Activated CD8-positive, alpha-beta T cell treated with anti-CD3 and anti-CD28 coated beads for 36 hours (primary cell): ENCODE results near the gene BCL2L14. TPM values are rescaled to one million over a fixed set of nuclear protein-coding genes. Genes with fewer than 3 reads are reported as not detected.

ENCODE experiments used
- ATAC-seq: fragments of 200-7000 bp; cut with Tn5 transposase; one replicate; pipeline ENCODE4 v1.10.0; 2021; ENCODE audit warnings: mild to moderate bottlenecking, moderate library complexity
- CTCF ChIA-PET: fragments of 350-600 bp; sonication (Branson Sonifier 250); formaldehyde crosslinking; loops from one replicate; lab custom pipeline; 2021; ENCODE audit warnings: antibody characterized with exemption; lab: Charles Lee
- POLR2A ChIA-PET: fragments of 350-600 bp; sonication (Branson Sonifier 250); formaldehyde crosslinking; loops from one replicate; lab custom pipeline; 2021; ENCODE audit warnings: antibody characterized with exemption; lab: Charles Lee
- DNase-seq: peaks from one replicate; pipeline ENCODE4 v3.0.0-alpha.2; 2020
- H3K27ac Mint-ChIP-seq: one replicate; pipeline ENCODE4 v1.8.0; 2021; ENCODE audit warnings: mild to moderate bottlenecking, mixed read lengths
- H3K27me3 Mint-ChIP-seq: one replicate; pipeline ENCODE4 v1.8.0; 2021; ENCODE audit warnings: mixed read lengths
- H3K36me3 Mint-ChIP-seq: one replicate; pipeline ENCODE4 v1.8.0; 2021; ENCODE audit warnings: low read depth, mixed read lengths
- H3K4me1 Mint-ChIP-seq: one replicate; pipeline ENCODE4 v1.8.0; 2021; ENCODE audit warnings: low read depth, mixed read lengths
- H3K4me3 Mint-ChIP-seq: one replicate; pipeline ENCODE4 v1.8.0; 2021; ENCODE audit warnings: mild to moderate bottlenecking, moderate library complexity, mixed read lengths
- H3K9me3 Mint-ChIP-seq: one replicate; pipeline ENCODE4 v1.8.0; 2021; ENCODE audit warnings: mixed read lengths
- CTCF ChIP-seq: fragments of 200-600 bp; IDR thresholded peaks from one replicate; pipeline ENCODE4 v1.8.0; 2022; ENCODE audit warnings: antibody characterized with exemption, mild to moderate bottlenecking
- intact Hi-C: fragments of 100-400 bp; cut with micrococcal nuclease; formaldehyde crosslinking; loops from one replicate; pipeline ENCODE4 v1.10.0; 2022
- total RNA-seq, 2 experiments: library from RNA; stranded (reverse); gene quantifications; one replicate each; pipeline ENCODE4 v1.2.3, GENCODE V29; 2021

Gene BCL2L14
- total RNA-seq, 2 experiments from 2014 or later: 3.7 to 5.1 TPM

GRCh38 chr12:12068751-12069150 is 2.0 kb upstream of the BCL2L14 start:
- Mint-ChIP-seq H3K9me3 (no peaks in the 10 kb centered on the region), H3K4me1 (peaks cover 22% of the 10 kb centered on the region), H3K36me3 (no peaks in the 10 kb centered on the region), H3K4me3 (no peak overlapping the region), H3K27ac (no peak overlapping the region), H3K27me3 (no peaks in the 10 kb centered on the region)
- TF ChIP-seq CTCF: no peak
- no peak for DNase-seq
- intact Hi-C loops: no loop called here
- no peak for ATAC-seq
- POLR2A ChIA-PET: no interaction called here
- CTCF ChIA-PET: interaction anchor here (1.4 kb wide), 1 partner anchor 29 kb away, joined by 3 read pairs; no protein-coding TSS in a partner anchor

- ATAC-seq (no peak), DNase-seq (no peak)
- ChIA-PET POLR2A (interaction anchor here (1.6 kb wide), 1 partner anchor 60 kb away, joined by 4 read pairs; no protein-coding TSS in a partner anchor), CTCF (no interaction called here)
- H3K27ac Mint-ChIP-seq: peak overlapping the region; percentile 90
- intact Hi-C loops: no loop called here
- no peaks in the 10 kb centered on the region for H3K27me3 Mint-ChIP-seq
- no peak for TF ChIP-seq CTCF
- H3K4me1 Mint-ChIP-seq: peaks cover 22% of the 10 kb centered on the region
- H3K9me3 Mint-ChIP-seq: no peaks in the 10 kb centered on the region
- no peaks in the 10 kb centered on the region for H3K36me3 Mint-ChIP-seq
- H3K4me3 Mint-ChIP-seq: no peak overlapping the region
These were observed 754 bp upstream of the BCL2L14 start for GRCh38 chr12:12069821-12070548.

DNA sequence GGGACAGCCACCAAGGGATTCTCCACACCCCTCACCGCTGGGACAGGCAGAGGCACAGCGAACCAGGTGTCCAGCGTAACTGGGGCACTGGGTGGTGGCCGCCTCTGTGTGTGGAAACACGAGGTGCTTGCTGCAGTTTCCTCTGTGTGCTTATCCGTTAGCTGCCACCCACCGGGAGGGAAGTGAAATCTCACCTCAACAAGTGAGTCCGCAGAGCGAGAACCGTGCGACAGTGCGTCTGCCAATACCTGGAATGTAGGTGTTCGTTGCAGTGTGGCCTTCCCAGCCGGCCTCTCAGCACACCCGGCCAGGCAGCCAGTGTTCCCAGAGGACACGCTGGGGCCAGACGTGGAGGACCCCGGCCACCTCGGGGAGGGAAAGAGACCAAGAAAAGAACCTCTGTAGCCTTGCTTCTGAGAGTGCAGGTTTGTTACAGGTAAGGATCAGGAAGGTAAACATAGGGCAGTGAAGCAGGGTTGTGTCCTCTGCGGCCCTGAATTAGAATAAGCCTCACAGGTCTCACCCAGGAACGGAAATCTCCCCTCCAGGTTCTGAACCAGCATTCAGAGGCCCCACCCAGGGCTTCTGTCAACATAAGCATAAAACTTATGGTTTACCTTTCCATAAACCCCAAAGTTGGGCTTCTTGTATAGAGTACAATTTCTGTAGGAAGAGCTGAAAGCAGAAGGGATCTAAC is 1.5 kb downstream of the BCL2L14 start:
- Mint-ChIP-seq H3K27me3 (no peaks in the 10 kb centered on the region), H3K27ac (peak overlapping the region; percentile 90), H3K4me3 (peak overlapping the region; percentile 77), H3K9me3 (no peaks in the 10 kb centered on the region), H3K36me3 (no peaks in the 10 kb centered on the region), H3K4me1 (peaks cover 22% of the 10 kb centered on the region)
- intact Hi-C loops: no loop called here
- ChIA-PET POLR2A (interaction anchor here (0.6 to 2.0 kb wide), 3 partner anchors 194 to 323 kb away, joined by 3 to 7 read pairs (median 3); partner anchors contain the start of gene LRP6), CTCF (interaction anchor here (0.6 to 2.0 kb wide), 9 partner anchors 11 to 664 kb away, joined by 3 to 12 read pairs (median 4); no protein-coding TSS in a partner anchor)
- ATAC-seq (peak; percentile 70), DNase-seq (peak; percentile 71)
- TF ChIP-seq CTCF: peak; percentile 33

- Mint-ChIP-seq H3K4me1 (peaks cover 3% of the 10 kb centered on the region), H3K4me3 (no peak overlapping the region), H3K27me3 (no peaks in the 10 kb centered on the region), H3K27ac (no peak overlapping the region), H3K9me3 (no peaks in the 10 kb centered on the region), H3K36me3 (no peaks in the 10 kb centered on the region)
- POLR2A ChIA-PET: no interaction called here
- no peak for DNase-seq
- TF ChIP-seq CTCF: no peak
- intact Hi-C loops: no loop called here
- no peak for ATAC-seq
- CTCF ChIA-PET: no interaction called here
These were observed 8.6 kb downstream of the BCL2L14 start for GRCh38 chr12:12079291-12079690.
